Suprapubic skin (tissue), 4 donors: ENCODE results near the gene SH3GL1.

Experiments used
- CTCF ChIP-seq, 2 donors: fragments of 200-600 bp in 1 of 2; fragments of 450-650 bp in 1 of 2; sonication (generic) in 1 of 2; IDR thresholded peaks; one replicate each; pipeline ENCODE4 v1.5.1; 2016 to 2019; ENCODE audit warnings: antibody characterized with exemption in 2 of 2, mild to moderate bottlenecking in 1 of 2, moderate library complexity in 1 of 2
- POLR2A ChIP-seq, 2 donors: fragments of 450-650 bp; IDR thresholded peaks; one replicate each; pipeline ENCODE4 v1.6.1; 2017; ENCODE audit warnings: antibody characterized with exemption in 2 of 2, mild to moderate bottlenecking in 2 of 2, moderate library complexity in 2 of 2
- POLR2AphosphoS5 ChIP-seq, 3 donors: sonication (generic); formaldehyde crosslinking; IDR thresholded peaks; one replicate each; pipeline ENCODE4 v1.6.1; 2017; ENCODE audit warnings: antibody characterized with exemption in 3 of 3

GRCh38 chr19:4369109-4369887, 31.0 kb downstream of the SH3GL1 start:
- TF ChIP-seq POLR2AphosphoS5 (IDR thresholded peaks at IDR 0.05), result no peak
- no peak for TF ChIP-seq CTCF (IDR thresholded peaks at IDR 0.05)
- no peak for TF ChIP-seq POLR2A (IDR thresholded peaks at IDR 0.05)
